Fibroblast of mammary gland (primary cell): ENCODE data around the gene PRH2.

Experiments
- DNase-seq: peaks from one replicate; pipeline ENCODE4 v3.0.0-alpha.2; 2010; ENCODE audit warnings: low read depth
- H3K4me3 ChIP-seq: 2 replicates; pipeline ENCODE4 v1.5.1; 2011; ENCODE audit warnings: low read depth, mild to moderate bottlenecking, low read length, moderate library complexity; ENCODE audit not compliant: control insufficient read depth
- CTCF ChIP-seq: conservative IDR thresholded peaks from 2 replicates; pipeline ENCODE4 v1.5.1; 2011; ENCODE audit warnings: low read depth, low read length, inconsistent platforms; ENCODE audit not compliant: control insufficient read depth, insufficient read depth

Gene PRH2

GRCh38 chr12:10928746-10929286 lies at the start of gene PRH2:
TSS of gene PRH2 (plus strand) at chr12:10929236. CDS start at chr12:10929274, 38 bp downstream.
- H3K4me3 ChIP-seq: no peak within 1 kb of the TSS
- no peak for DNase-seq
- TF ChIP-seq CTCF: no peak

GRCh38 chr12:10884086-10884725 lies 44.8 kb upstream of the PRH2 start, which contains the start of gene PRH1:
TSS of gene PRH1 (minus strand) at chr12:10884255. CDS start at chr12:10884217, 38 bp downstream.
- no peak within 1 kb of the TSS for H3K4me3 ChIP-seq
- DNase-seq: no peak
- no peak for TF ChIP-seq CTCF

- no peak for TF ChIP-seq CTCF
- H3K4me3 ChIP-seq: no peak overlapping the region
- no peak for DNase-seq
Measured at GRCh38 chr12:10889226-10889625, 39.8 kb upstream of the PRH2 start.

- TF ChIP-seq CTCF: no peak
- no peak overlapping the region for H3K4me3 ChIP-seq
- no peak for DNase-seq
Measured at GRCh38 chr12:10891937-10892336, 37.1 kb upstream of the PRH2 start.

- DNase-seq: no peak
- no peak for TF ChIP-seq CTCF
- no peak overlapping the region for H3K4me3 ChIP-seq
Measured at GRCh38 chr12:10896854-10897253, 32.2 kb upstream of the PRH2 start.

- no peak for DNase-seq
- no peak for TF ChIP-seq CTCF
- H3K4me3 ChIP-seq: no peak overlapping the region
Measured at GRCh38 chr12:10900530-10900929, 28.5 kb upstream of the PRH2 start.
